Left lobe of liver (tissue), 2 donors: ENCODE measurements around the gene SEC62. TPM values are rescaled to one million over a fixed set of nuclear protein-coding genes. Genes with fewer than 3 reads are reported as not detected.

Source experiments
- ATAC-seq: fragments of 200-7000 bp; cut with Tn5 transposase; one replicate; pipeline ENCODE4 v1.9.1; 2020; ENCODE audit warnings: mild to moderate bottlenecking, moderate library complexity
- DNase-seq: peaks from one replicate; pipeline ENCODE4 v3.0.0-alpha.2; 2020; ENCODE audit warnings: low spot score
- total RNA-seq: library from RNA; stranded (reverse); gene quantifications from one replicate; pipeline ENCODE4 v1.2.1, GENCODE V29; 2021
- donor health status: DM: no; HTN: no; CAD: no; lungs with moderate emphysema.
- donor health status: DM: no; HTN: yes; CAD: no.

The SEC62 gene
- 103 TPM for total RNA-seq

- DNase-seq (peak; percentile 95), ATAC-seq (peak; percentile 94)
These were observed at the start of gene SEC62 for GRCh38 chr3:169966428-169966950. SEC62 (plus strand) TSS chr3:169966807; CDS start chr3:169966823, 16 bp downstream.

GRCh38 chr3:169923189-169923588, 43.4 kb upstream of the SEC62 start:
- DNase-seq (peak; percentile 96), ATAC-seq (peak; percentile 94)

DNA sequence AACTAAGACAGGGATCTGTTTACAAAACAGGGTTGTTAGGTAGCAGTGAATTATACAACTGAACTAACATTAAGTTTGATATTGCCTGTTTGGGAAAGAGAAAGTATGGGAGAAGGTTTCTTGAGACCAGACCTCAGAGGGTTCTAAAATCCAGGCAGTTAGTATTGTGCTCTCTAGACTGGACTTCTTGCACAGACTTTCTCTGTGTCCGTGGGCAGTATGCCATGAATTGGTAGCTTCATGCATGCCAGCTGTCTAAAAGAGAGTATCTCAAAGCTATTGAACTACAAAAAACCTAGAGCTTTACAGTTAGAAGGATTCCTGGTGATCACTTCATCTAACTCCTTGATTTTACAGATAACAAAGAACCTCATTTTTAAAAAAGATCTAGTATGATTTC, 42.8 kb upstream of the SEC62 start:
- peak; percentile 58 for ATAC-seq
- DNase-seq = no peak

GRCh38 chr3:169929830-169930519, 36.6 kb upstream of the SEC62 start:
- no peak for DNase-seq
- ATAC-seq = peak; percentile 34

GRCh38 chr3:169930843-169931242, 35.8 kb upstream of the SEC62 start:
- no peak for ATAC-seq

GRCh38 chr3:169931747-169932520, 34.7 kb upstream of the SEC62 start:
- no peak for DNase-seq
- no peak for ATAC-seq

More at GRCh38 chr3:169930843-169931242, 35.8 kb upstream of the SEC62 start:
- DNase-seq = no peak

GRCh38 chr3:169939320-169939719, 27.3 kb upstream of the SEC62 start:
- DNase-seq = no peak
- no peak for ATAC-seq

DNA sequence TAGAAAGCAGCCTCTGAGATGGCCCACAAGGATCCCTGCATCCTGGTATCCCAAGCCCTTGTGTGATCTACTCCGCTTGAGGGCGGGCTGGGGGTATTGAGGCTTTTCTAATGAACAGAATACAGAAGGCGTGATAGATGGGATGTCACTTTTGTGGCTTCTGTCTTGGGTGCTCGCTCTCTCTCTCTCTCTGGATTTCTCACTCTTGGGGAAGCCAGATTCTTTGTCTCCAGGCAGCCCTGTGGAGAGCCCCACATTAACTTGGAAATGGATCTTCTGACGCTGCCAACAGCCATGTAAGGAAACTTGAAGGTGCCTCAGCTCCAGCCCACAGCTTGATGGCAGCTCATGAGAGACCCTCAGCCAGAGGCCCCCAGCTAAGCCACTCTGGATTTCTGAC, 26.9 kb upstream of the SEC62 start:
- DNase-seq (no peak), ATAC-seq (no peak)

DNA sequence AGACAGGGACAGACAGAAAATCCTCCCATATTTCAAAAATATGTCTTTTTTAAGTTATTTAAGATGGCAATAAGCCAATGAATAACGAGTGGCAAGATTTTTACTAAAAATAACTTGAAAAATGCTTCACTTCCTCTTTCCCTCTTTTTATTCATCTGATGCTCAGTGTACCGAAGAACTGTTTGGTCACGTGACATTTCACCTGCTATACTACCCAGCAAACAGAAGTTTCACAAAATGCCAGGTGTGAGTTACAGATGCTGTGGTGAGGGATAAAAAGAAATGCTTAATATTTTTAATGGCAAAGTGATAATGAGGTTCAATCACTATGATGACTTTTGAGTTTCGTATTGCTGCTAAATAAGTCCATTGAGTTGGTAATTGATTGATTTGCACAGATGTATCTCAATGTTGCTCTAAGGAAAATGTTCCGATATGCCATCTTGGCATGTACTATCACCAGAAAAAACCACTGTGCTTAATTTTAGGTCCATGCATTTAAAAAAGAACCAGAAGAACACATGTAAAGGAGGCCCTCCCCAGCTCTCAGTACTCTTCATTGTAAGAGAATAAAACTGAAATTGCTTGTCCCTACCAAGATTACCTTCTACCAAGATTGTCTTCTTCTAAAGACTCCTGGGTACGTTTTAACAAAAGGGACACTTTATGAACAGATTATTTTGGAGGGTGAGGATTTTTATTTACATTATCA, 26.0 kb upstream of the SEC62 start:
- no peak for ATAC-seq

GRCh38 chr3:169945313-169945712, 21.3 kb upstream of the SEC62 start:
- DNase-seq = no peak
- ATAC-seq = peak; percentile 43

More for the DNA sequence above, 26.0 kb upstream of the SEC62 start:
- DNase-seq = no peak

- ATAC-seq (no peak), DNase-seq (no peak)
These were observed 20.3 kb upstream of the SEC62 start for GRCh38 chr3:169946336-169946735.

GRCh38 chr3:169948559-169949448, 17.8 kb upstream of the SEC62 start:
- no peak for DNase-seq
- ATAC-seq = no peak

DNA sequence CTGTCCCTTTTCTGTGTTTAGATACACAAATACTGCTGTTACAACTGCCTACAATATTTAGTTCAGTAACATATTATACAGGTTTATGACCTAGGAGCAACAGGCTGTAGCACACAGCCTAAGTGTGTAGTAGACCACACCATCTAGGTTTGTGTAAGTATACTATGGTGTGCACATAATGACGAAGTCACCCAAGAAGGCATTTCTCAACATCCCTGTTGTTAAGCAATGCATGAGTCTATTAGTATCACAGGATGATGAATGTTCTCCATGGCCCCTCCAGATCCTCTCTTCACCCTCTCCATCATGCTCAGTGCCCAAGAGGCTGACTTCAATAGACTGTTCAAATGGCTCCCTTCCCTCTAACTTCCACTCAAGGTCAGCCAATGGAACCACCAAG, 14.6 kb upstream of the SEC62 start:
- ATAC-seq (no peak), DNase-seq (no peak)

DNA sequence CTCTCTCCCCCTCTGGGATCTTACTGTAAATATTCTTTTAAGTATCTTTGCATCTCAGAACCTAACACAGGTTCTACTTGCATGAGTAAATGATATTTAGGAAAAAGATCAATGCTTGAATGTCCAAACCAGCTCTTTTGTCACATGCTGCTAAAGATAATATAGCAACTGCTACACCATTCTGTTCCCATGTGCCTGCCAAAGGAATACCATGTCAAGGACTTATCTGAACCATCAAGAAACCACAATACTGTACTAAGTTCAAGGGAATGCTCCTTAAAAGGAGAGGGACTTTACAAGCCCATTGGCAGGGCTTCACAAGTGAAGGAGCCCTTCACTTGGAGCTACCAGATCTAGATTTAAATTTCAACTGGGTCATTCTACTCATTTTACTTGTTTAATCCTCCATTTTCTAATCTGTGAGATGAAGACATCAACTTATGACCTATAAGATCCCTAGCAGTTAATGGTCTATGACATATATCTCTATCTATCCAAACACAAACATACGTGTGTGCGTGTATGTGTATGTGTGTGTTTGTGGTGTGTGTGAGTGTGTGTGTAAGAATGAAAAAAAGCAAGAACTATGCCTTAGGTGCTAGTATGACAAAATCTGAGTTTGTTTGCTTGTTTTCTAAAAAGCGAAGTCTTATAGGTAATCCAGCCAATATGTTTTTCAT, 13.0 kb upstream of the SEC62 start:
- no peak for ATAC-seq

DNA sequence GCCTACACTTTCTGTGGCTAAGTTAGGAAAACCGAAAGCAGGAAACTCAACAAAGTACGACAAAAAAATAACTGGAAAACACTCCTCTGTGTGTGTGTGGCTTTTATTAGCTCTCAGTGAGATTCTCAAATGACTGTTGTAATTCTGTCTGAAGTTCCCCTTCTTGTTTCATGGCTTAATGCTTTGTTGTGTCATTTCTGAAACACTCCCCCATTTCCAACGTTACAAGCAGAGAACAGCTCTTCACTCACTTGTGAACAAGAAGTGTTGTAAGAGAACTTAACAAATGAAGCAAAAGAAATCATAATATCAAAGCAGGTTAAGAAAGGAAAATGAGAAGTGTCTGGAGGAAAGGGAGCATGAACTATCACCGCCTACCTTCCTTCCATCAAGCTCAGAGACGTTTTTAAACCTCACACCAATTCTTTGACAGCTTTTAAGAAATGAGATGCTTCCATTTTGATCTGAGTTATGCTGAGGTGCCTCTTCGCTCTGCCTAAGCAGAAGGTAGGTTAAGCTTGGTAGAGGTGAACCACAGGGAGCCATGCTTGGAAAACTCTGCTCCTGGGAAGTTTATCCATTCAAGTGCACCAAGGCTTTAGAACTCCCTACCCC, 12.4 kb upstream of the SEC62 start:
- ATAC-seq (no peak), DNase-seq (no peak)

More for the DNA sequence above, 13.0 kb upstream of the SEC62 start:
- no peak for DNase-seq

- DNase-seq = no peak
- no peak for ATAC-seq
These were observed 11.2 kb upstream of the SEC62 start for GRCh38 chr3:169955406-169955805.

DNA sequence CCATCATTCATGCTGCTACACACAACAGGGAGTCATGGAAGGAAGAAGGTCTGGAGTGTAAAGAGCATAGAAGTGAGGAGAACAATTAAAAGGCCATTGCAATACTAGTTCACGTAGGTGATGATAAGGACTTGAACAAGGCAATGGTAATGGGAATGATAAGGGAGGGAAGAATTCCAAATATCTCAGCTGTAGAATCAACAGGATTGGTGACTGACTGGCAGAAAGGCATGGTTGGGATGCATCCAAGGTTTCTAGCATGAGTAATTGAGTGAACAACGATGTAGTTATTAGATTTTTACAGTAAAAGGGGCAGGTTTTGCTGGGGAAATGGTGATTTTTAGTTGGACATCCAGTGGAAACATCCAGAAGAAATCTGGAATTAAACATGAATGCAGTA, 2.4 kb upstream of the SEC62 start:
- ATAC-seq (no peak), DNase-seq (no peak)

GRCh38 chr3:169965562-169966427, 812 bp upstream of the SEC62 start:
- DNase-seq (no peak), ATAC-seq (peak; percentile 27)
